Measurements from ENCODE around the gene PKMYT1.

PKMYT1 gene

DNA sequence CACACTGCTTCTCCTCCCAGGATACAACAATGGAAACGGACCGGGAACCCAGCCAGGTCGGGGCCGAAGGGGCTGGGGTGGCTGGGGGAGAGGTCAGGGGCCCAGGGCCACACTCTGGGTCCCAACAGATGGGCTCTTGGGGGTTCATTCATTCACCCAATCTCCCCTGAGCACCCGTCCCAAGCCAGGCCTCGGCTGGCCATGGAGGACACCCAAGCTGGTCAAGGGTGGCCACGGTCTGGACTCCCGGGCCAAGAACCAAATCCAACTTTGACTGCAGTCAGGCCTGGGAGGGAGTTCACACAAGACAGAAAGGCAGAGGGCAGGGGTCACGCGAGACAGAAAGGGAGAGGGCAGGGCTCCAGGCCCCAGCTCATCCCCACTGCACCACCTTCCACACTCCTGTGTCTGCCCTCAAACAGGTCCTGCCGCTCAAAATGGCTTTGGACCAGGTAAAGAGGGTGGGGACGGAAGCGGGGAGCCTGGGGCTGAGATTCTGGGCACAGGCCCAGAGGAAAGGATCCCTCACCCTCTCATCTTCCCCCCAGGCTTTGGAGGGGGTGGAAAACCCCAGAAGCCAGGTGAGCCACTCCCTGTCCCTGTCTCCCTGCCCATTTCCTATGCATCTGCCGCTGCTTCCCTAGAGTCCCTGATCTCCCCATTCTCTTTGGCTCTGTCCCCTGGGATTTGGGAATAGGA lies 12.3 kb upstream of the PKMYT1 start:
- no peak for DNase-seq

DNA sequence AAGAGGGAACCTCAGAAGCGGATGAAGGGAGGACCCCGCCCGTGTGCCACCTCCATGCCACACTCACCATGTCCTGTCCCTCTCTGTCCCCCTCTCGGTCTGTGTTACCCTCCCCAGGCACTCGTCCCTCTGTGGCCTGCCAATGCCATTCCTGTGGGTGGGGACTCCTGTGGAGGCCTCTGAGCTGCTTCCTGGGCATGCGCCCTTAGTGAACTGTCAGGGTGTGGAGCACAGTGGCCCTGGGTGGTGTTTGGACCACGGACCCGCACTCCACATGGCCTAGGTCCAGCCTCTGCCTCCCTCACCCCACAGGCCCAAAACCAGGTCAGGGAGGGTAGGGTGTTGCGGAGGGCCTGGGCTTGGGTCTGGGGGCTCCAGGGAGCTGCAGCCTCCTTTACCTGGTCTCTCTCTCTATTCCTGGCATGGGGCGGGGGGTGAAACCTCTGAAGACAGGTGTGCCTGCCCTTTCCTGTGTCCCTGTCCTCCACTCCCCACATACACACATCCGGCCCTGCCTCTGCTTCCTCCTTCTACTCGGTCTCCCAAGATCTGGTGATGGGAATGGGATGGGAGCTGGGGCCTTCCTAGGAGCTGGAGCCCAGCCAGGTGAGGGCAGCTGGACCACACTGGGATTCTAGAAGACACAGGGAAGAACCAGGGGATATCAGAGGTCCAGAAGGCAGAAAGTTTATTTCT lies 11.5 kb upstream of the PKMYT1 start:
- no peak for DNase-seq

DNA sequence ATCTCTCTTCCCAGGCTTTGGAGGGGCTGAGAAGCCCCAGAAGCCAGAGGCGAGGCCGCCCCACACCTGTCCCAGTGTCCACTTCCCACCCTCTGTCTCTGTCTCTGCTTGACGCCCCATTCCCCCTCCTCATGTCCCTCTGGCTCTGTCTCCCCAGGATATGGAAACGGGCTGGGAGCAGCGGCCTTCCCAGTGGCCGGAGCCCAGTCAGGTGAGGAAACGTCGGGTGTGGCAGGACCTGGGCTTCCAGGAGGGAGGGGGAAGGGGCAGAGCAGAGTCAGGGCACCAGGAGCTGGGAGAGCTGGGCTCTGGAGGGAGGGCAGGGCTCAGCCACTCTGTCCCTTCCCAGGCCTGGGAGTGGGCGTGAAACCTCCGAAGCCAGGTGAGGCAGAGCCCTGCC lies 10.6 kb upstream of the PKMYT1 start:
- no peak for DNase-seq

DNA sequence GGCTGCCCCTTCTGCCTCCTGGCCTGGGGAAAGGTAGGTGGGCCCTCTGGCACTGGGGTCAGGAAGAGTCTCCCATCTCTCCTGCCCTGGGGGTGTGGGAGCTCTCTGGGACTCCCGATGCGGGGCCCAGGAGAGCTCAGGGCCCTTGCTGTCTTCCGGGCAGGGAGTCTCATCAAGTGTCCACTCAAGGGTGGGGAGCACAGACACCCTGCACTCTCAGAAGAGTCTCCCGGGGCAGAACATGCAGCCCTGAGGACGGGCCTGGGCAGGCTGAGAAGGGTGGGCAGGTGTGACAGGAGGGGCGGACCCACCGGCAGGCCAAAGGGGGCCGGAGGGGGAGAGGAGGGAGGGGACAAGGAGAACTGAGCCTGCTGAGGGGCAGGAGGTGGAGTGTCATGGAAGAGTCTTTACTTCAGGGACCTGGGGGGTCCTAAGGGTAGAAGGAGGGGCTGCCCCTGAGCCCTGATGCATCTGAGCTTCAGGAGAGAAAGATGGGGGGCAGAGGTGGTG lies 8.4 kb upstream of the PKMYT1 start:
- no peak for DNase-seq

DNA sequence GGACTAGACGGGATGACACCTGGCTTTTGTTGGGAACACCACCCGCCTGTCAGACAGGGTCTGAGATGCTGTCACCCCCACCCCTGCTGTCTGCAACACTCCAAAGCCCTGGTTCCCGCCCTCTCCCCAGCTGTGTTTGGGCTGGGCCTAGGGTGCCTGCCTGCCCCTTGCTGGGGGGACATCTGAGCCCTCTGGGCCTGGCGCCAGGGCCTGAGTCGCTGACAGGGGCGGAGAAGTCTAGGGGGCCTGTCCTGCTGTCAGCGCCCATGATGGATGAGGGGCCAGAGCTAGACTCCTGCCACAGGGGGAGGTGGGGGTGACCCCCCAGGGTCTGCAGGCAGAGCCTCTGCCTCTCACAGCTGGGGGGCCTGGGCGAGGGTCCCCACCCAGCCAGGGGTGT lies 7.6 kb upstream of the PKMYT1 start:
- DNase-seq, result peak; percentile 66

DNA sequence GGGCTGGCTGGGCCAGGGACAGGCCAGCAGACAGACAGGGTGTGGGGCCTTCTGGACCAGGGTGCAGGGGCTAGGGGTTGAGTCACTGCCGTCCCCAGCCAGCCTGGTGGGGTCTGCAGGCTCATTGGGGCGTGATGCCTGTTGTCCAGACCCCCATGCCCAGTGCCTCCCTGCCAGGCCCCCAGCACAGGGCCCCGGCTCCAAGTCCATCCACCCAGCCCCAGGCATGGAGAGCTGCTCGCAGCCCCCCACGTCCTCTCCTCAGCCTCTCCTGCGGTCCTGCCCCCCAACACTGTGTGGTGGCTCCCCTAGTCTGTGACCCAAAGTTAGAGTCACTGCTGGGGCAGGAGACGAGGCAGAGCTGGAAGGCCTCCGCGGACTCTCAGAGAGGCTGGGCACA lies 7.0 kb upstream of the PKMYT1 start:
- no peak for DNase-seq

DNA sequence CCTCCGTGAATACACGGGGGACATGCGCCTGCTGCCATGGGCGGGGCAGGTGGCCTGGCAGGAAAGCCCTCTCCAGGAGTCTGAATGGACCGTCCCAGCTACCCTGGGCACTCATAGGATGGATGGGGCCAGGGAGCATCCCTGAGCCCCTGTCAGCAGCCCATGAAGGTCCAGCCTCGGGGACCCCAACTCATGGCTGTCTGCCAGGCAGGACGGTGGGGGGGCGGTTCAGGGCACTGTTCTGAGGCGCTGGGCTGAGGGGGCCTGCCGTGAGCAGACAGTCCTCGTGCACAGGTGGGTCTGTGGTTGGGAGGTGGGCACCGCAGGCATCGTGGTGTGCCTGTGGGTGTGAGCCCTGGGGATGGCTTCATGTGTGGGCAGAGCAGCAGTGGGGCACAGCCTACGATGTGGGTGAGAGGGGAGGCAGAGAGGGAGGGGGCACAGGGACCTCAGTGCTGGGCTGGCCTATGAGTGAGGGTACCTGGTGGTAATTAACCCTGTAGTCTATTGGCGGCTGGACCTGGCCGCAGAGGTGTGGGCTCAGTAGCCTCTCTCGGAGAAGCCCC lies 6.5 kb upstream of the PKMYT1 start:
- DNase-seq, result no peak

DNA sequence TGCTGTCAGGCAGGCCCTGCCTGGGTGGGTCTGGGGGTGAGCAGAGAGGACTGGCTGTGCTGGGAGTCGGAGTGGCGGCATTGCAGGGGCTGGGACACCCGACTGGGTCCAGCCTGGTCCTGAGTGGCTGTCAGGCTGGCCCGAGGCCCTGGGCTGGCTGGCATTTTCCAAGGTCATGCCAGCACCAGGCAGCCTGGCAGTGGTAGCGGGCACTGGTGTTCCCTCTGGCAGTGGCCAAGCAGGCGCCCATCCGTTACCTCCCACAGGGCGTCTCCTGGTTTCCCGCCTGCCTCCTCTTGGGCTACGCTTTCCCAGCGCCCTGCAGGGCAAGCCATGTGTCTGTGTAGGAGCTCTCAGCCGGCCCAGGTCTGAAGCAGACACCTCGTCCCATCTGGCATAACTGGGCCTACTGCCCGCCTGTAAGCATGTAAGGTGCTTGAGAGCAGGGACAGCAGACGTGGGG lies 5.7 kb upstream of the PKMYT1 start:
- DNase-seq, result peak; percentile 93

DNA sequence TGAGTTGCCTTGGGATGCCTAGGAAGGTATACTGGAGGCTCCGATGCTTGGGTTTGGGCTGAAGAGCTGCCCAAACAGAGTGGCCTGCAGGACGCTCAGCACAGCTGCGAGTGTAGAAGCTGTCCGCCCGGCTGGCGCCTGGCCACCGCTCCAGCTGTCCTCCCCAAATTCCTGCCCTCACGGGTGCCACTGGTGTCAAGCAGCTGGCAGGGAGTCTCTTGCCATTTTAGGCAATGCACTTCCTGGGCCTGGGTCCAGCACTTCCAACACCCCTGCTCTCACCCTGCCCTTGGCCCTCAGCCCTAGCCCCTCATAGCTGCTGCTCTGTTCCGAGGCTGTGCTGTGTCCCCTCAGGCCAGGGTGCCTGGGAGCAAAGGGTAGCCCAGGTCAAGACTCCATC lies 5.2 kb upstream of the PKMYT1 start:
- DNase-seq, result no peak

DNA sequence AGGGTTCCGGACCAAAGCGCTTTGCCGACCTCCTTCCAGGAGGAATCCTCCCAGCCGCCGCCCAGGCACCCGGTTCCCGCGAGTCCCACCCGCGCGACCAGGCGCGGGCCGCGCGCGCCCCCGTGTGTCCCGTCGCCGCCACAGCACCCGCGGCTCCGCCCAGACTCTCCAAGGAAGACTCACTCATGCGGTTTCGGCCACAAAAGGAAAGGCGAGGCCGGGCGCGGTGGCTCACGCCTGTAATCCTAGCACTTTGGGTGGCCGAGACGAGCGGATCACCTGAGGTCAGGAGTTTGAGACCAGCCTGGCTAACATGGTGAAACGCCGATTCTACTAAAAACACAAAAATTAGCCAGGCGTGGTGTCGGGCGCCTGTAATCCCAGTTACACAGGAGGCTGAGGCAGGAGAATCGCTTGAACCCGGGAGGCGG lies 3.5 kb upstream of the PKMYT1 start:
- DNase-seq, result no peak

DNA sequence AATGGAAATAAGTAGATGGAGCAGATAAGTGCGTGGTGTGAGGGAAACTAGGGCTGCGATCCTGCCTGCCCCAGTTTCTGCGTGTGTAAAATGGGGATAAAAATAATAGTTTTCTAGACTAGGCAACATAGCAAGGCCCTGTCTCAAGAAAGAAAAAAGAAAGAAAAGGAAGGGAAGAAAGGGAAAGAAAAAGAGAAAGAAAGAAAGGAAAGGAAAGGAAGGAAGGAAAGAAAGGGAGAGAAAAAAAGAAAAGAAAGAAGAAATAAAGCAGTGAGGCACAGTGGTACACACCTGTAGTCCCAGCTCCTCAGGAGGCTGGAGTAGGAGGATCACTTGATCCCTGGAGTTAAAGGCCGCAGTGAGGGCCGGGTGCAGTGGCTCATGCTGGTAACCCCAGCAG lies 2.2 kb upstream of the PKMYT1 start:
- no peak for DNase-seq

DNA sequence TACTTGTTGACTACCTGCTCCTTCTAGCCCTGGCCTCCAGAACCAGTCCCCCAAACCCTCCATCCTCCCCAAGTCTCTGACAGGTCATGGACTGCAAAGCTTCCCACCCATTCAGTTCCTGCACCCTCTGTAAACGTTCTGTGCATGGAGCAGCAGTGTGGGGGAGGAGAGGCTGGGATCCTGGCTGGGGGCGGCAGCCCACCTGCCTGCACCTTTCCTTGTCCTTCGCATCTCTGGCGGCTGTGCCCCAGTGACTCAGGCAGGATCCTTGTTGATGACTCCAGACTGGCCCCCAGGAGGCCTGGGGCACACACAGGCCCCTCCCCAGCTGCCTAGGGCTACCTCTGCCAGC lies 1.6 kb upstream of the PKMYT1 start:
- DNase-seq, result no peak

DNA sequence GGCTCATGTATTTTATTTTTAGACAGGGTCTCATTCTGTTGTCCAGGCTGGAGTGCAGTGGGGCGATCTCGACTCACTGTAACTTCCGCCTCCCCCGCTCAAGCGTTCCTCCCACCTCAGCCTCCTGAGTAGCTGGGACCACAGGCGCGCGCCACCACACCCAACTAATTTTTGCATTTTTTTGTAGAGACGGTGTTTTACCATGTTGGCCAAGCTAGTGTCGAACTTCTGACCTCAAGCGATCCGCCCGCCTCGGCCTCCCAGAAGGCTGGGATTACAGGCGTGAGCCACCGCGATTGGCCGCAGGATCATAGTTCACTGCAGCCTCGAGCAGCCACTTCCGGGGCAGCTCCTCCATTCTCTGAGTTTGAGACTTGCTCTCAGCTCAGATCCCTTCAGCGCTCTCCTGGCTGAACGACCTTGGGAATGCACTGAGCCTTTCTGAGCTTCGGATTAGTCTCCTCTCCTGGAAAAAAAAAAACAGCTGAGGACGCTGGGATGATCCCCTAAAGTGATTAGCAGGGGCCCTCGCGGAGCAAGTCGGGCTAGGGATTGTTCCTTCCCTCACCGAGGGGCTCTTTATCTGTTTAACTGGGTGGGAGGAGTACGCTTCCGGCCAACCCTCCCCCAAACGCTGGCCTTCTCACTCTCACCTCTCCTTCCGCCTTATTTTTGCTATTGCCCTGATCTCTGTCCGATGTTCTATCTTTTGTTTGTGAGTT lies 1.1 kb upstream of the PKMYT1 start:
- no peak for DNase-seq

DNA sequence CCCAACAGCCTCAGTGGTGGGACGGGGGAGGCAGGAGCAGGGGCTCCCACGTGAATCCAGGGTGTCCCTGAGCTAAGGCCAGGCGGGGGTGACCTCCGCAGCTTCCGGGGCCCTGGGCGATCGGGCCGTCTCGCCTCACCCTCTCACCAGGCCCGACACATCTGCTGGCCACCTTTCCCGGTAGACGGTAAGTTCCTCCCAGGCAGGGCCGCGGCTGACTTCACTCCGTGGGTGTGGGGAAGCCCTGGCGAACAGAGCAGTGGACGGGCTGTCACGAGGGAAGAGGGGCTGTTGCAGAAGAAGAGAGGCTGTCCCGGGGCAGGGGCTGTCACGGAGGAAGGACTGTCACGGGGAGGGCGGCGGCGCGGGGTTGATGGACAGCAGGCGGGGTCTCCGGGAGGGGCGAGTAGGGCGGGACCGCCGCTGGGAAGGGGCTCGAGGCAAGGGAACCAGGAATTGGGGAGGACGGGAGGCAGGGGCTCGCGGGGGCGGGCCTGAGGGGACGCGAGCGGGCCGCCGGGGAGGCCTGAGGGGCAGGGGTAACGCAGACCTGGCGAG lies 498 bp downstream of the PKMYT1 start:
- DNase-seq, result no peak

DNA sequence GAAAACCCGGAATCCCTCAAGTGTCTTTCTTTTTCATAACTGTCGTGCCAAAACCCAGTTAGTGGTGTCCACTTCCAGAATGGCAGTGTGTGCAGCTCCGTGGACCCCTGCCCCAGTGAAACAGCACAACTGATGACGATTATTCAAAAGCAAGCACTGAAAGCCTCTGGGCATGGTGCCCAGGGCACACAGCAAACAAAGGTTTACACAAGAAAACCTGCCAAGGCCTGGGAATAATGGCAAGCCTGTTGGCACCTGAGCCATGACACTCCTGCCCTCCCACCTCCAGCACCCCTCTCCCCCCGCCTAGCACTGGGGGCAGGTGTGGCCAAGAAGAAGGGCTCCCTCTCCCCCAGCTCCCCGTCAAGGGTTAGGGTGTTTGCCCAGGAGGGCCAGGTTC lies 2.8 kb downstream of the PKMYT1 start:
- no peak for DNase-seq

DNA sequence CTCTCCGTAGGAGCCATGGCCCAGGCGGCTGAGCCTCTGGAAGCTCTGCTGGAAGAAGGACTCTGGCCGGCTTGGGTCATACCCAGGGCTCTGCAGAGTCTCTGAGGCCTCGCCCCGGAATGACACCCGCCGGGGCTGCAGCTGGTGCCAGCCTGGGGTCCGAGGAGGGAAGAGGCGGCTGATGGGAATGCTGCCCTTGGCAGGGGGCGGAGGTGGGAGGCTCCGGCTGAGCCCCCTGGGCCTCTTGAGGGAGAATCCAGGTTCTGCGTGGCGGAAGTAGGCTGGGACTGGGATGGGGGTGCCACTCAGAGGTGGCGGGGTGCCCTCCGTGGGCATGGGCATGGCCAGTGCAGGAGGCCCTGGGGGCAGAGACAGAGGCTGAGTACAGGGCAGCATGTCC lies 3.6 kb downstream of the PKMYT1 start:
- no peak for DNase-seq

DNA sequence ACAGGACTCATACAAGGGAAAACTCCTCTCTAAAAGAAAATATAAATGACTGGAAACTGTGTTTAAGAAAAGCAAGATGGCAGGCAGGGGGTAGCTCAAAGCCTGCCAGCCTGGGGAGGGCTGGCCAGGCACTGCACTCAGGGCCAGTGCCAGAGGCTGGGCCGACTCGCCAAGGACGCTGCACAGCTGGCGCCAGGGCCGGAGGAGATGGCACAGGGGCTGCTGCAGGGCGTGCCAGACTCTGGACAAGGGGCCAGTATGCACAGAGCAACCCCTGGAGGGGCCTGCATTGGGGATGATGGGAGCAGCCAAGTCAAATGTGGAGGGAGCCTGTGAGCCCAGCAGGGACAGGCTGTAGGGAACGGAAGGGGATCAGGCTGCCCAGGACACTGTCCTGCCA lies 4.0 kb downstream of the PKMYT1 start:
- no peak for DNase-seq

DNA sequence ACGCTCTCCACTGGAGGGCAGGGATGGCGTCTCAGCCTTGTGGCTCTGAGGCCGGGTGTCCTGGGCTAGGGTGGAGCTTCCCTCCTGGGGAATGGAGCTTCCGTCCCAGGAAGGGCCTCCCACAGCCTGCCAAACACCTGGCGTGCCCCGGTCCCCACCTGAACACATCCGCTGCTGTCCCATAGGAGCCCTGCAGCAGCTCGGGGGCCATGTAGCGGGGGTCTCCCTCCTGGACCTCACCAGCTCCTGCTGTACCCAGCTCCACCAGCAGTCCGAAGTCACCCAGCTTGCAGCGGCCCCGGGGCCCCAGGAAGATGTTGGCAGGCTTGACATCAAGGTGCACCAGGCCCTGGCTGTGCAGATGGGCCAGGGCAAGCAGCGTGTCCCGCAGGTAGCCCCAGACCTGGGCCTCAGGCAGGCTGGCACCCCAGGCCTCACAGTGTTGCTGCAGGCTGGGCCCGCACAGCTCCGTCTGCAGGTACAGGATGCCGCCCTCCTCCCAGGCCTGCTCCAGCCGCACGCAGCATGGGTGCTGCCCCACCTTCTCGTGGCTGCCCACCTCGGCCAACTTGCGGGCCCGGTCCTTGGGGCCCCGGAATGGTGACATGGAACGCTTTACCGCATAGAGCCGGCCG lies 5.0 kb downstream of the PKMYT1 start:
- no peak for DNase-seq

DNA sequence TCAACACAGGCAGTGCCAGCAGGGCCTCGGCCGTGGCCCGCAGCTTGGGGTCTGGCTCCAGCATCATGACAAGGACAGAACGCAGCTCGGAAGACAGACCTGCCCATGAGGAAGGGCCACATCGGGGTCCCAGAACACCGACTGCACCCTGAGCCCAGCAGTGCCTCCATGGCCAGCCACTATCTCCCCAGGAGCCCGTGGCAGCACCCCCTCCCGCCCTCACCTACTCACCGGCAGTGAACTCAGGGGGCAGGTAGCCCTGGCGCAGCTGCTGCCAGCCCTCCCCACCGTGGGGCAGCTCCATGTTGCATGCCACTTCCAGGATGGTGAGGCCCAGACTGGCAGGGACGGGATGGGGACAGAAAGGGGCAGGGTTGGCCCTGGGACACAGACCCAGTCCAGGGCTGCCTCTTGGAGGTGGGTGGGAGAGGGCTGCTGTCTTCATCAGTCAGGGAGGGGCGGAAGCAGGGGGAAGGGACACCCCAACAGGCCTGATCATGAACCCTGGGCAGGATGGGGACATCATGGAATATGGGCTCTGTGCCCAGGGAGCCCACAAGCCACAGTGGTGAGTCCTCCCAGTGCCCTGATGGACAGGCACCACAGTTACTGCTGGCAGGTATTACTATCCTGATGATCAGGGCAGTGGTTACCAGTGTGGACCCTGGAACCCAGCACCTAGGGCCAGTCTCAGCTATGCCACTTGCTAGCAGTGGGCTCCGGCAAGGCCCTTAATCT lies 5.8 kb downstream of the PKMYT1 start:
- DNase-seq, result no peak

DNA sequence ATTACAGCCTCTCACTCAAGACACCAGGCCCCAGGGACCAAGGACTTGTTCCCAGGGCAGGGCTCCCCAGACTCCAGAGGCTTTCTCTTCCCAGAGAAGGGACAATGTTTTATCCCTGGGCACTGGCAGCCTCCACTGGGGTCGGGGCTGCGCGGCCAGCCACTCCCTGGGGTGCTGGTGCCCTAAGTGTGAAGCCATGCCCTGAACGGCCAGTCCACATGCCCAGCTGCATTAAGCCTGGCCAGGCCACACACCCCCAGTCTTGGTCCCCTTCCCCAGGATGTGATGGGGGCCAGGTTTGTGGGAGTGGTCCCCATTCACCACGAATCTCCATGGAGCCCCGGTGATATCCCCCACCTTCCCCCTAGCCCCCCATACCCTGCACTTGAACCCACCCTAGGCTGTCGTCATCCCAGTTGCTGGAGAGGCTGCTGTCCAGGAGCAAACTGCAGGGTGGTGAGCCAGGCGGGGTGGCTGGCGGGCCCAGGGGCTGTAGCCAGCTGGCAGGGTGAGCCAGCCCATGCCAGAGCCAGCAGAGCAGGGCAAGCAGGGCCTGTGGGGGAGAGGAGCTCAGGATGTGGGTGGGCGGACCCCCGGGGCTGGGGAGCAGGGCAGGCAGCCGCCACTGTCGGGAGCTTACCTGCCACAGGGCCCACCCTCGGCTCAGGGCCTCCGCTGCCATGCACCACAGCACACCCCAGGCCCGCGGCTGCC lies 6.5 kb downstream of the PKMYT1 start:
- no peak for DNase-seq

DNA sequence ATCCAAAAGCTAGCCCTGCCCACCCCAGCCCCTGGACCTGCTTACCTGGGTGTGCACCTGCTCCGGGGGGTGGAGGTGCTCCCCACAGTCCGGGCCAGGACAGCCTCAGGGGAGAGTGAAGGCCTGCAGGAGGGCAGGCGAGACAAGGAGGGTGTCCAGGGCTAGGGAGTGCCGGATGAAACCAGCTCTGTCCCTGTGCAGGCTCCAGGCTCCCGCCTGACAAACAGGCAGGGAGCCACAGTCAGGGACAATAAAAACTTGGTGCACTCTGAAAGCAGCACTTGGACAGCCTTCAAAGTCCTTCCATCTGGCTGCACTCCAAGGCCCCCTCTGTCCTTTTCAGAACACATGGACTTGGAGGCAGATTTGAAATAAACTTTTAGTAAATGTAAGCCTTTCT lies 7.2 kb downstream of the PKMYT1 start:
- DNase-seq, result no peak
